ENCODE measurements around the gene ZBTB43.

- no peak for TF ChIP-seq GATA2 (IDR thresholded peaks at IDR 0.05; ENCODE audit: low read depth, low read length)
- TF ChIP-seq GATA3 (IDR thresholded peaks at IDR 0.05; ENCODE audit: low read depth, low read length) = no peak
These were observed 52.6 kb downstream of the ZBTB43 start for GRCh38 chr9:126857261-126857960.

Measured in SH-SY5Y (cell line).